ENCODE data around the gene CPT1B.
"Not testable (repeated sequence)": the region's sequence is repeated elsewhere in the genome, so short reads cannot be mapped to it uniquely, and the experiment has no call there.

CPT1B gene

DNA sequence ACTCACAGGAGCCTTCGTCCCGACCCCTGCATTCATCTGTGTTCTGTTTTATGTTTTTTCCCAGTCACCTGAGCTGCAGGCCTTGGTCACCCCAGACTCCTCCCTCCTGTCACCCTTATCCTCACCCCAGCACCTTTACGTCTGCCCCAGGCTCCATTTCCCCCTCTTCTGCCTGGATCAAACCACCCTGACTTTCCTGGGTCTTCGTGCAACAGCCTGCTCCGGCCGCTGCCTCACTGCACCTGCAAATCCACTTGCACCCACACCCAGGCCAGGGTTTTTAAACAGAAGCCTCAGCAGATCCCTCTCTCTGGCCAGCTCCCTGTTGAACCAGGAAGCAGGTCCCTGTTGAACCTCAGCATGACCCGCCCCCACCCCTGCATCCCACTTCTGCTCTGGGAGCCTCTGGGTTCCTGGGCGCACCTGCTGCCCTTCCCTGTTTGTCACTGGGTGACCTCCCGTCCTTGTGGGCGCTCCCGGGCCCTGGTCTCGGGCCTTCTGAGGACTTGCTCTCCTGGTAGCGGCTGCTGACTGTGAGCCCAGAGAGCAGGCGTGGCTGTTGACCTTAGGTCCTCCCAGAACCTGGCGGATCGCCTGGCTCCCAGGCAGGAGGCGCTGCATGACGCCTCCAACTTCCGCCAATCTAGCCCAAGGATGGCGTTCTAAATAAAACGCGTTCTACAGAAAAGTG, 35.2 kb upstream of the CPT1B start:
- in situ Hi-C loops (cut with MboI; ENCODE audit: low sequenced_read_pairs) = no loop called here
- no peaks in the 10 kb centered on the region for H3K4me1 ChIP-seq
- no peaks in the 10 kb centered on the region for H3K36me3 ChIP-seq (replicated peaks)
- no peak for DNase-seq (ENCODE audit: low spot score in 2 of 2)
- H3K27me3 ChIP-seq (ENCODE audit: low read depth) = no peaks in the 10 kb centered on the region
- no peaks in the 10 kb centered on the region for H3K9me3 ChIP-seq
- H3K4me3 ChIP-seq = no peak overlapping the region

DNA sequence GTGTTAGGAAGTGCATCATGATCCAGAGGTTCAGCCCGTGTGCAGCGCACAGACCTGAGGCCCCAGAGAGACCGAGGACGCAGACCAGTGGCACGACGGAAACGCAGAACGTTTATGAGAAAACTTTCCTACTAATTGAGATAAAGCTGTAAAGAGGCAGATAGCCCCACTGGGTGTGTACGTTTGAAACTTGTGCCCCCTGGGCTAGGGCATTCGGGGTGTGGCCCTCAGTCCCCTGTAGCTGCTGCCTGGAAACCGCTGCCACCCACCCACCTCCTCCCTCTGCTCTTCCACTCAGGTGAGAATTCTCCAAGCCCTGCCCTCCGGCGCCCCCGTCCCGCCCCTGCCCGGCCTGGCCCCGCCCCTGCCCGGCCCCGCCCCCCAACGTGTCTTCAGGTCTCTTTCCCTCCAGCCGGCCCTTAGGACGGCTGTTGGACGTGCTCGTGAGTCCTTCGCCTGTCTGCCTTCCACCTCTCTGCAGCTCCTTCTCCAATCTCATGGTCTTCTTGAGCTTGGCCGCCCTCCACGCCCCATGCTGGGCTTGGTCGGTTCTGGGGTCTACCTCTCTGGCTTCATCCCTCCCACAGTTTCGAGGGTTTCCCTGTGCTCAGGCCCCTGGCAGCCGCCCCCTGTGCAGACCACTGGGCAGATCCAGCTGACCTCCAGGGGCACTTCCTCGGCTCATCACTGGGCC, 34.4 kb upstream of the CPT1B start:
- H3K4me1 ChIP-seq = no peaks in the 10 kb centered on the region
- H3K4me3 ChIP-seq = no peak overlapping the region
- in situ Hi-C loops (cut with MboI; ENCODE audit: low sequenced_read_pairs) = no loop called here
- H3K27me3 ChIP-seq (ENCODE audit: low read depth) = no peaks in the 10 kb centered on the region
- DNase-seq (ENCODE audit: low spot score in 2 of 2) = peak in 1 of 2 experiments; percentile 44
- H3K36me3 ChIP-seq (replicated peaks) = no peaks in the 10 kb centered on the region
- no peaks in the 10 kb centered on the region for H3K9me3 ChIP-seq

- H3K27me3 ChIP-seq (ENCODE audit: low read depth) = no peaks in the 10 kb centered on the region
- in situ Hi-C loops (cut with MboI; ENCODE audit: low sequenced_read_pairs) = no loop called here
- no peaks in the 10 kb centered on the region for H3K36me3 ChIP-seq (replicated peaks)
- DNase-seq (ENCODE audit: low spot score in 2 of 2) = no peak
- no peak overlapping the region for H3K4me3 ChIP-seq
- H3K9me3 ChIP-seq = no peaks in the 10 kb centered on the region
- H3K4me1 ChIP-seq = no peaks in the 10 kb centered on the region
Measured at GRCh38 chr22:50612168-50612527, 33.9 kb upstream of the CPT1B start.

- no peaks in the 10 kb centered on the region for H3K27me3 ChIP-seq (ENCODE audit: low read depth)
- in situ Hi-C loops (cut with MboI; ENCODE audit: low sequenced_read_pairs) = no loop called here
- DNase-seq (ENCODE audit: low spot score in 2 of 2) = no peak
- no peak overlapping the region for H3K4me3 ChIP-seq
- no peaks in the 10 kb centered on the region for H3K36me3 ChIP-seq (replicated peaks)
- H3K4me1 ChIP-seq = no peaks in the 10 kb centered on the region
- H3K9me3 ChIP-seq = no peaks in the 10 kb centered on the region
Measured at GRCh38 chr22:50611341-50612060, 33.3 kb upstream of the CPT1B start.

DNA sequence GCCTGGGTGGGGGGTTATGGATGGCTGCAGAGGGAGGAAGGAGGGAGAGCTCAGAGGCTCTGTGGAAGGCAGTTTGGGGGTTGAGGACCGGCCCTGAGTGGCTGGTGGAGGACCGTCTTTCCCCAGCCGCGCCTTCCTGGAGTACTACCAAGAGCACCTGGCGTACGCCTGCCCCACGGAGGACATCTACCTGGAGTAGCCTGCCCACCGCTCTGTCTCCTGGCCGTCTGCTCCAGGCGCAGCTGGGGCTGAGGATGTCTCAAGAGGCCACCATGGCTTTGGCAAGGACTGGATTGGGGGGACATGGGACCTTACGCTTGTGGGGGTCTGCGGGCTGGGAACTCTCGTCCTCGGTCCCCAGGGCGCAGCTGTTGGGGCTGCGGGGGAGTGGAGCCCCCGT, 32.4 kb upstream of the CPT1B start:
- Histone ChIP-seq H3K4me3 (no peak overlapping the region), H3K27me3 (ENCODE audit: low read depth) (no peaks in the 10 kb centered on the region), H3K36me3 (replicated peaks) (no peaks in the 10 kb centered on the region), H3K9me3 (no peaks in the 10 kb centered on the region), H3K4me1 (no peaks in the 10 kb centered on the region)
- in situ Hi-C loops (cut with MboI; ENCODE audit: low sequenced_read_pairs) = no loop called here
- DNase-seq (ENCODE audit: low spot score in 2 of 2) = no peak

- DNase-seq (ENCODE audit: low spot score in 2 of 2) = no peak
- H3K4me3 ChIP-seq = no peak overlapping the region
- no peaks in the 10 kb centered on the region for H3K9me3 ChIP-seq
- in situ Hi-C loops (cut with MboI; ENCODE audit: low sequenced_read_pairs) = no loop called here
- no peaks in the 10 kb centered on the region for H3K4me1 ChIP-seq
- no peaks in the 10 kb centered on the region for H3K27me3 ChIP-seq (ENCODE audit: low read depth)
- no peaks in the 10 kb centered on the region for H3K36me3 ChIP-seq (replicated peaks)
Measured at GRCh38 chr22:50610041-50610451, 31.8 kb upstream of the CPT1B start.

DNA sequence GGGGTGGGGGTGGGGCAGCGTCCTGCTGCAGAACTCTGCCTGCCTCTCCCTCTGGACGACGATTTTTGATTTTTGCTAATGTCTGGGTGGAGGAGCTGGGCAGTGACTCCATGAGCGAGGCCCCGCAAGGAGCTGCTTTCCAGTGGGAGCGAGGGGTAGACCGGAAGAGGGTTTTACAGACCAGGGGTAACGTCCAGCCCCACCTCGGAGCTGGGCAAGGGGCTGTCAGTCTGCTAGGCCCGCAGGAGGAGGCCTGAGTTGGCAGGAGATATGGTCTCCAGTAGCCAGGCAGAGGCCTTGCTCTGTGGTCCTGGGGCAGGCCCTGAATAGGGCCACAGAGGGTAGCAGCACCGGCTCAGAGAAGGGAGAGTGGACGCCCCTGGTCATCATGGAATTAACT, 31.4 kb upstream of the CPT1B start:
- Histone ChIP-seq H3K27me3 (ENCODE audit: low read depth) (no peaks in the 10 kb centered on the region), H3K9me3 (no peaks in the 10 kb centered on the region), H3K36me3 (replicated peaks) (no peaks in the 10 kb centered on the region), H3K4me3 (no peak overlapping the region), H3K4me1 (no peaks in the 10 kb centered on the region)
- DNase-seq (ENCODE audit: low spot score in 2 of 2) = no peak
- in situ Hi-C loops (cut with MboI; ENCODE audit: low sequenced_read_pairs) = no loop called here

DNA sequence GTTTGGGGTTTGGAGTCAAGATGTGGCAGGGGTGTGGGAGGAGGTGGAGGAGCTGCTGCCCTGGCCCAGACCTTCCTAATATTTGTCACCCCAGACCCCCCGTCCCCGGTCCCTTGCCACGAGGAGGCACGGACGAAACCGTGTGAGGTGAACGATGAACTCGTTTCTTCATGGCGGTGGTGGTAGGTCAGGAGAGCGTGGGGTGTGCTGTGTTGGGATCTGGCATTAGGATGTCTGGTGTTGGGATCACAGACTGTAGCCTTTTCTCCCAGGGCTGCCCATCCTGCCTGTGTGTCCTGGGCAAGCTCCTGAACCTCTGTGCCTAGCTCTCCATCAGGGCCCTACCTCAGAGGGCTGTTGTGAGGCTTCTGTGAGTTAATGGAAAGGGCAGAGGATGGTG, 30.8 kb upstream of the CPT1B start:
- H3K9me3 ChIP-seq = no peaks in the 10 kb centered on the region
- in situ Hi-C loops (cut with MboI; ENCODE audit: low sequenced_read_pairs) = no loop called here
- no peak for DNase-seq (ENCODE audit: low spot score in 2 of 2)
- no peak overlapping the region for H3K4me3 ChIP-seq
- no peaks in the 10 kb centered on the region for H3K27me3 ChIP-seq (ENCODE audit: low read depth)
- no peaks in the 10 kb centered on the region for H3K36me3 ChIP-seq (replicated peaks)
- H3K4me1 ChIP-seq = no peaks in the 10 kb centered on the region

GRCh38 chr22:50608058-50608840, 30.0 kb upstream of the CPT1B start:
- H3K27me3 ChIP-seq (ENCODE audit: low read depth); H3K36me3 ChIP-seq (replicated peaks); H3K4me1 ChIP-seq; DNase-seq (ENCODE audit: low spot score in 2 of 2); in situ Hi-C loops (cut with MboI; ENCODE audit: low sequenced_read_pairs); H3K4me3 ChIP-seq; H3K9me3 ChIP-seq: not testable (repeated sequence)

DNA sequence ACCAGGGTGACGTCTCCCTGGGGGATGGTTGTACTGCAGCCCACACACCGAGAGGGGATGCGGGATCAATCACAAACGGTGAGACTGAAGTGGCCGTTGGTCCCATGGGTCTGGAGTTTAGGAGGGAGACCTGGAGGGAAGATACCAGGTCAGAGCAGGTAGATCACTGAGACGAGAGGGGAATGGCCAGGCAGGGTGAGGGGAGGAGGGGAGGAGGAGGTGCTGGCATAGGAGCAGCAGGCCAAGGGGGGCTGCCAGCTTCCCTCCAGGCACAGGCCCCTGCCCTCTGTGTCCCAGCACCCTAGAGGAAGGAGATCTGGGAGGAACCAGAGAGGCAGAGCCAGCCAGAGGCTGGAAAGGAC, 29.4 kb upstream of the CPT1B start:
- H3K4me3 ChIP-seq = no peak overlapping the region
- no peaks in the 10 kb centered on the region for H3K4me1 ChIP-seq
- in situ Hi-C loops (cut with MboI; ENCODE audit: low sequenced_read_pairs) = no loop called here
- H3K36me3 ChIP-seq (replicated peaks) = no peaks in the 10 kb centered on the region
- no peaks in the 10 kb centered on the region for H3K9me3 ChIP-seq
- no peak for DNase-seq (ENCODE audit: low spot score in 2 of 2)
- H3K27me3 ChIP-seq (ENCODE audit: low read depth) = no peaks in the 10 kb centered on the region

- Histone ChIP-seq H3K27me3 (ENCODE audit: low read depth) (no peaks in the 10 kb centered on the region), H3K4me3 (no peak overlapping the region), H3K9me3 (no peaks in the 10 kb centered on the region), H3K36me3 (replicated peaks) (no peaks in the 10 kb centered on the region), H3K4me1 (no peaks in the 10 kb centered on the region)
- no peak for DNase-seq (ENCODE audit: low spot score in 2 of 2)
- in situ Hi-C loops (cut with MboI; ENCODE audit: low sequenced_read_pairs) = no loop called here
Measured at GRCh38 chr22:50606946-50607658, 28.9 kb upstream of the CPT1B start.

DNA sequence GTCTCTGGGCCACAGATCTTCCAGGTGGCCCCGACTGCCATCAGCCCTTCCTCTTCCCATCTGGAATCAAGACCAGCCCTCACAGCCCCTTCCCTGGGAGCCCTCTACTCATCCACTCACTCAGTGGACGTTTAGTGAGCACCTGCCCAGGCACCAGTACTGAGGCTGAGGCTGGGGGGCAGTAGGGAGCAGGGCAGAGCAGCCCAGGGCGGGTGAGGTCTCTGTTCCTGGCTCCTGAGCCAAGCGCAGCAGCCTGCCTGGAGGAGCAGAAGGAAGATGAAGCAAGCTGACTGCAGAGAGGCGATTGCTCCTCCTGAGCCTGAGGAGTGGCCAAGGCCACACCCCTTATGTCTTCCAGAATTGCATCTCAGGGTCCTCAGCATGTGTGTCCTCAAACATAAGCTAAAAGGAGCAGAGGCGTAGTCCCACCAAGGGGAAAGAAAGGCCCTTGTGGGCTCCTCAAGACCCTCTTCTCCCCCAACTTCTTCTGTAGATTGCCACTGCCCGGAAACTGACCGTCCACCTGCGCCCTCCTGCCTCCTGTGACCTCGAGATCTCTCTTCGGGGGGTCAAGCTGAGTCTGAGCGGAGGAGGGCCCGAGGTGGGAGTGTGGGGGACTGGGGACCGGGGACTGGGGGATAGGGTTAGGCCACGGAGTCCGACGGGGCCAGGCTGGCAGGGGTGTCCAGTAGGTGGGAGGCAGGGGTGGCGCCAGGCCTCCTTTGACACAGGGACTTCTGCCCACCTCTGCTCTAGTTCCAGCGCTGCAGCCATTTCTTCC, 28.1 kb upstream of the CPT1B start:
- H3K9me3 ChIP-seq = no peaks in the 10 kb centered on the region
- in situ Hi-C loops (cut with MboI; ENCODE audit: low sequenced_read_pairs) = no loop called here
- no peaks in the 10 kb centered on the region for H3K27me3 ChIP-seq (ENCODE audit: low read depth)
- H3K4me1 ChIP-seq = peaks cover 4% of the 10 kb centered on the region; the same call in 1 of the 2 replicates
- DNase-seq (ENCODE audit: low spot score in 2 of 2) = no peak
- H3K4me3 ChIP-seq = no peak overlapping the region
- H3K36me3 ChIP-seq (replicated peaks) = no peaks in the 10 kb centered on the region

GRCh38 chr22:50605613-50606074, 27.4 kb upstream of the CPT1B start:
- H3K9me3 ChIP-seq = no peaks in the 10 kb centered on the region
- H3K36me3 ChIP-seq (replicated peaks) = no peaks in the 10 kb centered on the region
- peaks cover 4% of the 10 kb centered on the region; the same call in 1 of the 2 replicates for H3K4me1 ChIP-seq
- no peak for DNase-seq (ENCODE audit: low spot score in 2 of 2)
- no peak overlapping the region for H3K4me3 ChIP-seq
- no peaks in the 10 kb centered on the region for H3K27me3 ChIP-seq (ENCODE audit: low read depth)
- in situ Hi-C loops (cut with MboI; ENCODE audit: low sequenced_read_pairs) = no loop called here

Measured in HAP-1 (cell line).